Left ventricle myocardium inferior (tissue), 1 donor: ENCODE measurements around the gene RSAD2. TPM values are rescaled to one million over a fixed set of nuclear protein-coding genes. Genes with fewer than 3 reads are reported as not detected.

Source experiments
- DNase-seq: peaks from one replicate; pipeline ENCODE4 v3.0.0-alpha.2; 2020
- H3K27ac ChIP-seq: fragments of 200-600 bp; replicated peaks from 2 replicates; pipeline ENCODE4 v1.8.0; 2021
- H3K27me3 ChIP-seq: fragments of 200-600 bp; 2 replicates; pipeline ENCODE4 v1.8.0; 2021; ENCODE audit warnings: low read depth
- H3K36me3 ChIP-seq: fragments of 200-600 bp; 2 replicates; pipeline ENCODE4 v1.8.0; 2021
- H3K4me1 ChIP-seq: fragments of 200-600 bp; 2 replicates; pipeline ENCODE4 v1.8.0; 2021
- H3K4me3 ChIP-seq: fragments of 200-600 bp; 2 replicates; pipeline ENCODE4 v1.8.0; 2021; ENCODE audit warnings: mild to moderate bottlenecking, moderate library complexity
- H3K9me3 ChIP-seq: fragments of 200-600 bp; replicated peaks from 2 replicates; pipeline ENCODE4 v1.8.0; 2021
- CTCF ChIP-seq: fragments of 200-600 bp; IDR thresholded peaks from 2 replicates; pipeline ENCODE4 v1.8.0; 2021; ENCODE audit warnings: antibody characterized with exemption, mild to moderate bottlenecking, borderline replicate concordance
- intact Hi-C: fragments of 100-400 bp; cut with micrococcal nuclease; formaldehyde crosslinking; loops from one replicate; pipeline ENCODE4 v1.11.0; 2022
- long read RNA-seq: library from polyadenylated mRNA; unstranded; transcript quantifications from one replicate; pipeline ENCODE4 v2.0.0, GENCODE V29; 2021
- total RNA-seq: library from RNA; stranded (reverse); fragmentation: NEBNext Ultra II Directional; extraction: Animal tissue kit (Norgen Biotek cat#: 25700); gene quantifications from one replicate; pipeline ENCODE4 v1.2.1, GENCODE V29; 2021
- donor health status: DM: no; HTN: yes; CAD: no; lungs with severe emphysema.

RSAD2 gene
- total RNA-seq: 2.4 TPM
- long read RNA-seq, transcript RSAD2-201 (6 exons, 3,519 nt): major isoform, 7 of 7 reads
- long read RNA-seq, partial matches to known transcripts: 0 of 7 reads
- long read RNA-seq, other reads (novel, unspliced or antisense): 0 of 7 reads

GRCh38 chr2:6877402-6878304 lies at the start of gene RSAD2:
Gene RSAD2, plus strand, starts transcription at chr2:6877777. Its CDS starts 24 bp downstream, at chr2:6877801.
- Histone ChIP-seq H3K9me3 (no peaks in the 10 kb centered on the region), H3K27ac (peak within 1 kb of the TSS; percentile 81), H3K27me3 (no peaks in the 10 kb centered on the region), H3K36me3 (no peaks in the 10 kb centered on the region), H3K4me3 (peak within 1 kb of the TSS; percentile 67), H3K4me1 (peaks cover 39% of the 10 kb centered on the region)
- no peak for DNase-seq
- TF ChIP-seq CTCF: peak; percentile 22
- intact Hi-C loops: no loop called here

GRCh38 chr2:6828299-6828584 lies 49.3 kb upstream of the RSAD2 start:
- Histone ChIP-seq H3K4me3 (no peak overlapping the region), H3K9me3 (peaks cover 14% of the 10 kb centered on the region), H3K27me3 (no peaks in the 10 kb centered on the region), H3K27ac (peak overlapping the region; percentile 38), H3K4me1 (peaks cover 17% of the 10 kb centered on the region), H3K36me3 (no peaks in the 10 kb centered on the region)
- TF ChIP-seq CTCF: peak; percentile 67
- DNase-seq: no peak
- intact Hi-C loops: no loop called here

GRCh38 chr2:6831229-6831628 lies 46.3 kb upstream of the RSAD2 start:
- H3K36me3 ChIP-seq: no peaks in the 10 kb centered on the region
- H3K27ac ChIP-seq: no peak overlapping the region
- no peak for TF ChIP-seq CTCF
- intact Hi-C loops: no loop called here
- no peak overlapping the region for H3K4me3 ChIP-seq
- H3K4me1 ChIP-seq: peaks cover 15% of the 10 kb centered on the region
- DNase-seq: no peak
- no peaks in the 10 kb centered on the region for H3K27me3 ChIP-seq
- peaks cover 28% of the 10 kb centered on the region for H3K9me3 ChIP-seq

- H3K4me3 ChIP-seq: no peak overlapping the region
- no peaks in the 10 kb centered on the region for H3K36me3 ChIP-seq
- peaks cover 4% of the 10 kb centered on the region for H3K4me1 ChIP-seq
- H3K27ac ChIP-seq: no peak overlapping the region
- no peaks in the 10 kb centered on the region for H3K27me3 ChIP-seq
- intact Hi-C loops: no loop called here
- TF ChIP-seq CTCF: no peak
- H3K9me3 ChIP-seq: peaks cover 28% of the 10 kb centered on the region
- no peak for DNase-seq
These were observed 44.8 kb upstream of the RSAD2 start for GRCh38 chr2:6832596-6833299.

- H3K27ac ChIP-seq: no peak overlapping the region
- no peak overlapping the region for H3K4me3 ChIP-seq
- intact Hi-C loops: no loop called here
- peaks cover 28% of the 10 kb centered on the region for H3K9me3 ChIP-seq
- H3K4me1 ChIP-seq: no peaks in the 10 kb centered on the region
- no peak for DNase-seq
- H3K27me3 ChIP-seq: no peaks in the 10 kb centered on the region
- TF ChIP-seq CTCF: no peak
- no peaks in the 10 kb centered on the region for H3K36me3 ChIP-seq
These were observed 44.3 kb upstream of the RSAD2 start for GRCh38 chr2:6833300-6833604.
